ENCODE results near the gene PLCH2. TPM values are rescaled to one million over a fixed set of nuclear protein-coding genes. Genes with fewer than 3 reads are reported as not detected.

The PLCH2 gene
- total and polyA plus RNA-seq, 4 donors = 0.33 to 1.3 (median 1.0) TPM; not detected in 1

GRCh38 chr1:2479618-2480017 is 3.5 kb downstream of the PLCH2 start:
- no peak overlapping the region for H3K27ac ChIP-seq (ENCODE audit: low read depth in 1 of 2, low read length in 2 of 2)
- no peak overlapping the region for H3K4me3 ChIP-seq (ENCODE audit: low read depth in 1 of 3, low read length in 3 of 3)
- no peaks in the 10 kb centered on the region for H3K9me3 ChIP-seq (ENCODE audit: control insufficient read depth in 4 of 4, low read length in 3 of 4)
- WGBS = 92% methylated on average over 28 of the region's 28 CpGs
- TF ChIP-seq HNF4A (conservative IDR thresholded peaks at IDR 0.05) (no peak), YY1 (IDR thresholded peaks at IDR 0.05) (no peak), SP1 (IDR thresholded peaks at IDR 0.05) (no peak), MAX (IDR thresholded peaks at IDR 0.05) (no peak), ATF3 (IDR thresholded peaks at IDR 0.05) (no peak), RXRA (IDR thresholded peaks at IDR 0.05) (no peak), NR2F2 (IDR thresholded peaks at IDR 0.05) (no peak), HNF4G (IDR thresholded peaks at IDR 0.05) (no peak), ZBTB33 (IDR thresholded peaks at IDR 0.05) (no peak), EGR1 (IDR thresholded peaks at IDR 0.05; ENCODE audit: low read depth in 2 of 2) (no peak), FOXA1 (IDR thresholded peaks at IDR 0.05) (no peak), FOXA2 (IDR thresholded peaks at IDR 0.05) (no peak), REST (IDR thresholded peaks at IDR 0.05) (no peak), JUND (IDR thresholded peaks at IDR 0.05) (no peak), CTCF (IDR thresholded peaks at IDR 0.05; ENCODE audit: low read depth, low read length, missing input control) (no peak), GABPA (IDR thresholded peaks at IDR 0.05 in 1 of 2, conservative IDR thresholded peaks at IDR 0.05 in 1 of 2) (no peak), TAF1 (conservative IDR thresholded peaks at IDR 0.05) (no peak), RAD21 (IDR thresholded peaks at IDR 0.05) (no peak)
- H3K36me3 ChIP-seq (ENCODE audit: control insufficient read depth in 4 of 4, insufficient read depth in 3 of 4, low read depth in 1 of 4, low read length in 3 of 4) = no peaks in the 10 kb centered on the region
- H3K9ac ChIP-seq (ENCODE audit: low read depth in 1 of 2, low read length in 2 of 2) = no peak overlapping the region
- H3K27me3 ChIP-seq (ENCODE audit: control insufficient read depth in 4 of 4, insufficient read depth in 4 of 4, low read length in 3 of 4) = no peaks in the 10 kb centered on the region
- peaks cover 13 to 30% (median 27%) of the 10 kb centered on the region in 4 donors for H3K4me1 ChIP-seq (ENCODE audit: control insufficient read depth in 4 of 4, insufficient read depth in 4 of 4, low read length in 3 of 4)
- no peak for DNase-seq (ENCODE audit: low spot score)

All from liver (tissue), 9 donors.